Fibroblast of lung (primary cell): ENCODE data around the gene C20orf96.

Experiments
- CTCF ChIP-seq, 2 donors: IDR thresholded peaks in 1 of 2; conservative IDR thresholded peaks in 1 of 2; 1 replicate in 1 of 2; 2 replicates in 1 of 2; pipeline ENCODE4 v1.5.1; 2011 to 2012; ENCODE audit warnings: low read length in 2 of 2, control low read depth in 1 of 2, inconsistent platforms in 1 of 2, low read depth in 1 of 2, mild to moderate bottlenecking in 1 of 2
- EZH2 ChIP-seq: IDR thresholded peaks from 2 replicates; pipeline ENCODE4 v1.5.1; 2012; ENCODE audit warnings: low read length, control low read depth, mild to moderate bottlenecking; ENCODE audit errors: missing control alignments

- TF ChIP-seq CTCF (conservative IDR thresholded peaks at IDR 0.05 in 1 of 2, IDR thresholded peaks at IDR 0.05 in 1 of 2; ENCODE audit: low read depth in 1 of 2, low read length in 2 of 2) (no peak), EZH2 (no peak)
Observed at GRCh38 chr20:298776-299391, 8.3 kb upstream of the C20orf96 start.
